Measurements from ENCODE around the gene PPP2R5A.
"Not testable (repeated sequence)": the region's sequence is repeated elsewhere in the genome, so short reads cannot be mapped to it uniquely, and the experiment has no call there.

Gene PPP2R5A

DNA sequence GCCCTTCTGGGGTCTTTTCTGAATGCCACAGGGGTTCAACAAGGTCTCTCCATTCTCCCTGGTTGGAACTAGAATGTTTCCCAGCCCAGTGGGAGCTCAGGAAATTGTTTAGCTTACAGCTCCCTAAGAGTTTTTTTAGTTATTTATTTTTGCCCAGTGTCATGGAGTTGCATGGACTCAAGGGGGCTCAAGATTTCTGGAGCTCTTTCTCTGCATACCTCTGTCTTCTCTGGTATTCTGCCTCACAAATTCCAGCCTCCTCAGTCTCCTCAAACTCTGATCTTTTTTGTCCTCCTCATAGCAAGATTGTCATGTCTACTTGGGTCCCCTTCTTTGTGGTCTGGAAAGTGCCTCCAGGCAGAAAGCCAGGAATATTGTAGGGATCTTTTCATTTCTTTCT is 15.9 kb upstream of the PPP2R5A start:
- no peak for DNase-seq

DNA sequence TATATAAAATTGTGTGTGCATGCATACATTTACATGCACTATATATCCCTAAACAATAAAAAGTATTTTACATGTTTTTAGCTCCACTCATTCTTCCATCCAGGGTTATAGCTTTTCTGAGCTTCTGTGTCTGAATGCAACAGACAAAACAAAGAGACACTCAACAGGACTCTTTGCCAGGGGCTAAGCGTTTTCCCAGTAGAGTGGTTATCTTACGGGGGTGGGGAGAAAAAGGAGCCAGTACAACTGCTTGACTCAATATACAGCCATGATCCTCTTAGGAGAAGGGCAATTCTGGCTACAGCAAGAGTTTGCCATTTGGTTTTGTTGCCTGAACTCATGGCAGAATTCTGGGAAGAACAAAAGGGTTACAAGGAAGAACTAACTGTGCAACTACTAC is 14.6 kb upstream of the PPP2R5A start:
- no peak for DNase-seq

DNA sequence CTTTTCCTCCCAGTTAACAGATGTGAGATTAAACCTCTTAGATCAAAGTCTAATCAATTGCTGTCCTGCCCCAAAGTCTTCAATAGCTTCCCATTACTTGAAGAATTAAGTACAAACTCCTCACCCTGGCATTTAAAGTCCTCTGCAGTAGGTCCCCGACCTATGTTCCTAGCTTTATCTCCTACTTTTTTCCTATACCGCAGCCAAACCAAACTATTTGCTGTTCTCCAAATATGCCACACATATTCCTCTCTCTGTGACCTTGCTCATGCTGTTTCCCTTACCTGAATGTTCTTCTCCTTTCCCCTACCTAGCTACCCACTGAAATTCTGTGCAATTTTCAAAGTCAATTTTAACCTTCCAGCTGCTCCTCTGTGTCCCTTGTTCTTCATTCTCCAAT is 14.0 kb upstream of the PPP2R5A start:
- DNase-seq = no peak

DNA sequence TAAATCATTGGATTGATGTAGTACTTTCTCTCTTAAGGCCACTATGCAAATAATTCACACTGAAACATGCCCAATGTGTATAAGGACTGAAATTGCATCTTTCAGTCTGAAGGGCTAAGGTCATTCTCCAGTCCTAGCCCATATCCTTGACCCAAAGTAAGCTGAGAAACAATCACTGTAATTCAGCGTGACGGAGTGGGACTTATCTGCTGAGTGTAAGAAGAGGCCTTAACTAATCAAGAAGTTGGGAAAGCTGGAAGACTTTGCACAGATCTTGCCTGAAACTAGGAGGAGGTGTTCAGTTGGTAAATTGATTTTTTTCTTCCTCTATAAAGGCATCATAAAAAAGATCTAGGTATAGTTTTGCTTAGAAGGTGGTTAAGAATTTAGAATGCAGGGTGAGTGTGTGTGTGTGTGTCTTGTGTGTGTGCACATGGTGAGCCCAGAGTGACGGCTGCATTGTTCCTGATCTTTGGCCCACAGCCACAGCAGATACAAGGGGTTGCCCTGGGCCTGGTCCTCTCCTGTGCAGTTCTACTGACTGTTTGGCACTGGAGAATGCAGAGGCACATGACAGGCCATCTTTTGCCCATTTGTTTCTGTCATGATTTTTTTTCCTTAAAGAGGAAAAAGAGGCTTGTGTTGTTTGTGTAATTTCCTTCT is 13.3 kb upstream of the PPP2R5A start:
- no peak for DNase-seq

DNA sequence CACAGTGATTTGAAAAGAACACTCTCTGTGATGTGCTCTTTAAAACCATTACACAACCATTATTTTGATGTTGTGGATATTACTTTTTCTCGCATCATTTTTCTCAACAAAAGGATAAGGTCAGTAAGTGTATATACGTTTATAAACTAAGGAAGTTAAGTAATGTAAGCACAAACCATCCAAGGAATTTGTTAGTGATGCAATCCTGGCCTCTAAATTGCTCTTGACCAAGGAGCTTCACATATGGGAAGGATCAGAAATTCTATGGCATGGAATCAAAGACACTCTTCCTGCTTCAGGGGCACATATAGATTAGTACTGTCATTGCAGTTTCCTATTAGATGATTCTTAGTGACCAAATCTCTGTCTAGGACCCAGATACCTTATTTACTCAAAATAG is 3.6 kb upstream of the PPP2R5A start:
- no peak for DNase-seq

DNA sequence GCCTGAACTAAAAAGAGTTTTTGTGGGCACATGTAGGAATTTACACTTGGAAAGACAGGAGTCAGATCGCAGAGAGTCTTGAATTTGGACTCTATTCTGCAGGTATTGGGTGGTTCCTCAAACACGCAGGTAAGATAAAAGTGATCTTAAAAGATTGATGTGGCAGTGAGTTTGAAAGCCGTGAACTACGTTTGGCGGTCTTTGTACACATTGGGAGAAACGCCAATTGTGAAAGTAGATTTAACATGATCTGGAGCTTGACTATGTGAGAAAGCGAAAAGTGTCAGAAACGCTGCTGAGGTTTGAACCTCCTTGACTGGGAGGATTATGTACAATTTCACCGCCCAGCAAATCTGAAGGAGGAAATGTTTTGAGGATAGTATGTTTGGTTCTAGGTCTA is 1.5 kb upstream of the PPP2R5A start:
- no peak for DNase-seq

DNA sequence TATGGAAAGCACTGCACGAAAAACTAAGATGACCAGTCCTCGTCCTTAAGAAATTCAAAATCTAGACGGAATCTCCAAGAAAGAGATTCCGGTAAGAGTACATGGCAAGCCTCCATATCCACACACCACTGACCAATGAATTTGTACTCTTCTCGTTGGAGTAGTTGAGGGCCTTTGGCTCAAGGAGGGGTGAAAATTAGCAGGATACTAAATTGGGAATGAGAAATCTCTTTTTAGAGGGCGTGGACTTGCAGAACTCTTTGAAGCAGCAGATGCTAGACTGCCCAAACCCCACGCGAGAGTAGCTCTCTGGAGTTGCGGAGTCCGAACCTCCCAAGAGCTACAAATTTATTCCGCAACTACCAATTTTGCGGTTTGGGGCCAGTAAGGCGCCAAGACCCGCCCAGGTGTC is 872 bp upstream of the PPP2R5A start:
- DNase-seq = no peak

DNA sequence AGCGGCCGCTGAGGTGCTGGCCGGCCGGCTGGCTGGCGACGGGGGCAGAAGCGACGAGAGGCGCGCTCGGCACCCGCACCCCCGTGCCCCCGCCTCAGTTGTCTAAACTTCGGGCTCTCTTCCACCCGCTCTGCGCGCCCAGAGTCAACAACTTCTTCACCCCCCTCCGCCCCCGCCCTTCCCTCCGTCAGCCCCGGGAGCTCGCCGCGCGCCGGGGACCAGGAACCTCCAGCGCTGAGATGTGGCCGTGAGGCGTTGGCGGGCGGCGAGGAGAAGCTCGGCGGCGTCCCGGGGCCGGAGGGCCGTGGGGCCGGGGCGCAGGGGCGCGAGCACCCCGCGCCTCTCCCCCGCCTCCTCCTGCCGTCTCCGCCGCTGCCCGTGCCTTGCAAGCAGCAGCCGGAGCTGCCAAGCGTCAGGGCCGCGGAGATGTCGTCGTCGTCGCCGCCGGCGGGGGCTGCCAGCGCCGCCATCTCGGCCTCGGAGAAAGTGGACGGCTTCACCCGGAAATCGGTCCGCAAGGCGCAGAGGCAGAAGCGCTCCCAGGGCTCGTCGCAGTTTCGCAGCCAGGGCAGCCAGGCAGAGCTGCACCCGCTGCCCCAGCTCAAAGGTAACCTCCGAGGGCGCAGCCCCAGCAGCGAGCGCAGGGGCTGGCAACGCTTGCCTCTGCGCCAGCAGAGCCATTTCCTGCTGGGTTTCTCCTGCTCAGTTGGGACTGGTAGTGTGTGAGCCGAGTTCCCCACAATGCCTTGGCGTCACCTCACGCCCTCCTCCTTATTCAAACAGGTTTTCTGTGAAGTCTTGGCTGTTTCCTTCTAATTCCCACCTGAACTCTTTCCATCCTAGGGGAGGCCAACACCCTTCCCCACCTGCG is 710 bp downstream of the PPP2R5A start:
- DNase-seq = peak; percentile 69

DNA sequence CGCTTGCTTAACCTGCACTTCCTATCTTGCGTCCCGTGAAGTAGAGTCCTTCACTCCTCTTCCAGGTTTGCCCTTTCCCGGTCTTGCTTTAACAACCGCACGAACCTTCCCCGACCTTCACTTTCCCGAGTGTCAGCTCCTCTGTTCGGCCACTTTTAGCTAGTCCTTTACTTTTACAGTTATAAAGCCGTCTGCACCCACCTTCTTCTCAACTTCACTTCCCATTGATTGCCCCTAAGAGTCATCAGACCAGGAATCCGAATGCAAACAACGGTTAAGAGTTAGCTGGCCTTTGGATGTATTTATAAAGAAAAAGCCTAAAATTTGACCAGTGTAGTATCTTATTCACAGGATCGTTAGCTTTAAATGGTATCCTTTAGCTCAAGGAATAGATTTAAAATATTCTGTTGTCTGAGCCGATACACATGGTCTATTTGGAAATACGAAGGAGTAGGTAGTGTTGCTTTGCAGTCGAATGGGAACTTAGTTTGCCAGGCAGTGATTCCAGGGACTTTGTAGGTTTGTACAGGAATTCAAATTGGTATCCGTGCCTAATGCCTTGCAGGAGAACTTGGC is 1.4 kb downstream of the PPP2R5A start:
- DNase-seq = no peak

DNA sequence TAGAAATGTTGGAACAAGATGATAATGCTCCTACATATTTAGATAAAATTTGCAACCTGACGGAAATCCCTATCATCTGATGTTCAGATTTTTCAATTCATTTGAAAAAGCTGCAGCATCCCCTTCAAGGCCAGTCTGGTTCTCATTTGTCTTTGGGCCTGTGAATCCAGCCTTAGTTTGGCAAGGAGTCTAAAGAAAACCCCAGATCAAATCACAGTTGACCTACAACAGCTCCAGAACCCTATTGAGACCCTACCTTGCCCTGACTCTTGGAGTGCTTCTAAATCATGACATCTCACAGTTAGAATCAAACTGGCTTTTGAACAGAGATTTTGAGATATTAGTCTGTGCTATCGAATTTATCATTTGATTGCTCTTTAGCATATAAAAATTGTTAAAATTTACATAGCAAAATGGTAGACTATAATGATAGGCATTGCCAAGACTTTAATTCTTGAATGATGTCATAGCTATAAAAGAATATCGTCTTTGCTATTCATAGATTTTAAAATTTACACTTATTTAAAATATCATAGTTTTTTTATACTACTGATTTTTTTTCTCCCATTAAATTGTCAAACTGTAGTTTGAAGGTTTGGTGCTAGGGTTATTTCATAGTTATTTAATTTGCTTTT is 2.2 kb downstream of the PPP2R5A start:
- DNase-seq = no peak

DNA sequence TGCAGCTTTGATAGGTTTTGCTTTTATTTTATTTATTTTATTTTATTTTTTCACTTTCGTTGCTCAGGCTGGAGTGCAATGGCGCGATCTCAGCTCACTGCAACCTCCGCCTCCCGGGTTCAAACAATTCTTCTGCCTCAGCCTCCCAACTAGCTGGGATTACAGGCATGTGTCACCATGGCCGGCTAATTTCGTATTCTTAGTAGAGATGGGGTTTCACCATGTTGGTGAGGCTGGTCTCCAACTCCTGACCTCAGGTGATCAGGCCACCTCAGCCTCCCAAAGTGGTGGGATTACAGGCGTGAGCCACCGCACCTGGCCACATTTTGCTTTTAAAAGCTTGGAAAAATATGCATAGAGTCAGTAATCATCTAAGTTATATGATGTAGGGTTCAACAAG is 2.8 kb downstream of the PPP2R5A start:
- DNase-seq = not testable (repeated sequence)

DNA sequence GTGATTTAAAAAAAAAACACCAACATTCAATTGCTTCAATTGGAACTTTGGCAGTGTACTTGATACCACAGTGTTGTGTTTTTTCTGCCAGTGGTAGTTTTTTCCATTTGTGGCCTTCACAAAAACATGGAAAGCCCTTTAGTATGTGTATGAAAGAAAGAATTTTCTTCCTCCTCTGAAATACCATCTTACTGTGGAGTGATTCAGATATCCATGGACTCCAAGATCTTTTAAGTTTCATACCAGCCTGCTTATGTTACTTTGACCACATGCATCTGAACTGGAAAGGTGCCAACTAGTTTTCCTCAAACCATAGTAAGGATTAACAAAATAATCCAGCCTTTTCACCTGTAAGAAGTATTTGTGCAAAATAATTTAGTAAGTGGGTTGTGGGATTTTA is 3.4 kb downstream of the PPP2R5A start:
- no peak for DNase-seq

DNA sequence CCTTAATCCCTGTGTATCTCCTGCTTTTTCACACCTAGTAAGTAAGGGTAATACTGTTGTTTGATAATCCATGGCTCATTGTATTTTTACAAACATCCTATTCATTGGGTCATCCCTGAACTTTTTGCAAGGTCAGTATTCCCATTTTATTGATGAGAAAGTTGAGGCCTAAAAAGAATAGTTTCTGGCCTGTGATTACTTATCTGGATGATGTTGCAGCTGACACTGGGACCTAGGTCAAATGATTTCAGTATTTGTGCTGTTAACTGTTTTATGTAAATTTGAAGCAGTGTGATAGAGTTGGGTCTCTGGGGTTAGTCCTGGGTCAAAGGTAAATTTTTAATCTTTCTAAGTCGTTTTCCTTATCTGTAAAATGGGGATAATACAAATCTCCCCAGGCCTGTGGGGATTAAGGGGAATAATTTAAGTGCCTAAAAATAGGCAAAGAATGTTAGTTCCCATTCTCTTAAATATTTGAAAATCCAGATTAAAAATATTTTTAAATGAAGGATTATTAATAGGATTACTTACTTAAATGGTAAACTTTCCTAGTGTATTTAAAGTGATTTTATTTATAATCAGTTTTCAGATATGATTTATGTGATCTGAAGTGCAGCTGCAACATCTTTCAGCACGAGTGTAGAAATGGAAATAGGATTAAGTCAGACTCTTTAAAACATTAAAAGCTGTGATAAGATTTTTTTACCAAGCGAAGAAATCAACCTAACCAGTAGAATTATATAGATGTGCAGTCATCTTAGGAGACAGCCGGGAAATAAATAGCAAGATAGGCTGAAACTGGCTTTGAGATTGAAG is 4.3 kb downstream of the PPP2R5A start:
- DNase-seq = no peak

DNA sequence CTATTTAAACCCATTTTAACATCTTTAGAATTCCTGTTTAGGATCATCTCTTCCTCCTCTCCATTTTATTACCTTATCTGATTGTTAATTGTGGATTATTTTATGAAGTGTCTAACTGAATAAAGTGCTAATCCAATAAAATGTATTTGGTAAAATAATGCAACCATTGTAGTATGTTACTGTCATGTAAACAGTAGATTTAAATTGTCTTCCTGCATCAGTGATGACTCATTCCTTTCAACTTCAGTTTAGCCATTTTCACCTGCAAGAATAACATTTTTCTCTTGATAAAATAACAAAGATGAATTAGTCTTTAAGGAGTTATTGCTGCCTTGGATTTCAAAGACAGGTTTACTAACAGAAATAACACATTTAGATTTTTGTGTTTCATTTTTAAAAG is 5.4 kb downstream of the PPP2R5A start:
- no peak for DNase-seq

DNA sequence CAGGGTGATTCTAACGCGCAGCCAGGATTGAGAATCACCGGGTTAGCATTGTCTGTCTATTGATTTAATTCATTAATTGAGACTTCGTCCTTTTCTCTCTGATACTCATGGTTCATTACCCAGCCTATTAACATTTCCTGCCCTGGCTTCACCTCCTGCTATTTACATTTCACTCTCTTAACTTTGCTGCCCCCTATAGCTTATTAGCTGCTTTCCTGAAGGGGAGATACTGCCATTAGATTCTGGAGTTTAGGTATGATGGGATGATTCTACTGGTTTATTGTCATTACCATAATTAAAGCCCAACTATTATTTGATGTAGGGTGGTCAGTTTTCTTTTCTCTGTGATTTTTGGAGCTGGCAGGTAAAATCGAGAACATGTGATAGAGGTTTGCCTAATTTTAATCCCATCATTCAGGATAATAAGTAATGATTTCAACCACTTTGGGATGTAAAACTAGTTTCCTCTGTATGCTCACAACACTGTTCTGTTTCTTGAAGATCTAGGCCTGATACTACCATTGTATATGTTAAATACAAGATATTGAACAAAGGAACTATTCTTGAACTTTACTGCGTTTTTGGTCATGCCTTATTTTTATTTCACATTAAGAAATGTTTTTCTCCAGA is 6.4 kb downstream of the PPP2R5A start:
- DNase-seq = no peak

DNA sequence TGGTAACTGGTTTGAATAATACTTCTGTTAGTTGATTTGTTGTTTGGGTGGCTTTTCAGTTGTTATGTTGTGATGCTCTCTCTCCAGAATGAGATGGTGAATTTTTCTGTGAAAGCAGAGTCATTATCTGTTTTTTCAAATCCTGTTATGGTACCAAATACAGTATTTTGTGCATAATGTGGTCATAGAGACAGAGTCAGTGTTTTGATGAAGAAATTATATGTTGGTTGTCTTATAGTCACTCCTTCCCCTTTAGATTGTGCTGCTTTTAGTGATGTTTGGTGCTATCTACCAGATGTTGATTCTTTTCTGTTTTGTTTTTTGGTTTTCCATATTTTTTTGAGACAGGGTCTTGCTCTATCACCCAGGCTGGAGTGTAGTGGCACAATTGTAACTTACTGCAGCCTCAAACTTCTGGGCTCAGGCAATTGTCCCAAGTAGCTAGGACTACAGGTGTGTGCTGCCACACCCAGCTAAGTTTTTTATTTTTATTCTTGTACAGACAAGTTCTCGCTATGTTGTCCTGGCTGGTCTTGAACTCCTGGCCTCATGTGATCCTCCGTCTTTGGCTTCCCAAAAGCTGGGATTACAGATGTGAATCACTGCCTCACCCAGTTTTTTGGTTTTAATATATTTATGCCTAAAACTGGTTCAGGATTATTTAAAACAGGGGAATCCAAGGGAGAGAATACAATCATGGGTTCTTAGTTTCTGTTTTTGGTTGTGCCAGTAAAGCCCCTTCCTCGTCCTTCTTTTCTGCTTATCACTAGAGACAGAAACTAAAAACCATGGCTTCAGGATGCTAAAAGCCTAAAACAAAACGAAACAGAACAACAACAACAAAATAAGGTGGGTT is 7.3 kb downstream of the PPP2R5A start:
- no peak for DNase-seq

DNA sequence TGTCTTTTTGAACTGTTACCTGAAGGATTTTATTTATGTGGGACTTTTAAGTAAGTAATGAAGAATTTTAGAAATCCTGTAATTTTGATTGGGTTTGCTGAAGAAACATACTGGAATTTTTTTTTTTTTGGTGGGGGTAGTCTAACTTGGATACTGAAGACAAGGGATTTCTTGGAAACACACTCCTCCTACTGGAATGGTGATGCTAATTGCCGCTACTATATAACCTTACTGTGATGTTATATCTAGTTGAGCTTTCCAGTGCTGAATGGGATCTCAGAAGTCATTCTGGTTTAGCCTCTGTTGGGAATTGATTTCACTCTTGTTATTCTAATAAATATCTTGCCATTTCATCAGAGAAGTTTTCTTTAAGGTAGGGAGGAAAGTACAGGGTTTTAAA is 8.4 kb downstream of the PPP2R5A start:
- DNase-seq = no peak

DNA sequence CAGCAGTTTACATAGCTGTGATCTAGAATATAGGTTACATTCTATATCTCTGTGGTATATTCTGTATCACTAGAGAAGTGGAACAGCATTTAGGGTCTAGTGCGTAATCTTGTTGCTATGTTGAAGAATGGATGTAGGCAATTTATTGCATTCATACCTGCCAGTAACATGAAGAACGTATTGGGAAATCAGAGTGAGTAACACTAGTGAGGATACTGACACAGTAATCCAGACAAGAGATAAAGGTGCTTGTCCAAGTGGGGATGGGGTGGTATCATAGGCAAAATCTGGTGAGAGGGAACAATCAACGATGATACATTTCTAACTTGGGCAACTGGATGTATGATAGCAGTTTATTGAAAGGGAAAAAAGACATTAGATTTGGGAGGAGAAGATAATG is 9.8 kb downstream of the PPP2R5A start:
- DNase-seq = no peak

DNA sequence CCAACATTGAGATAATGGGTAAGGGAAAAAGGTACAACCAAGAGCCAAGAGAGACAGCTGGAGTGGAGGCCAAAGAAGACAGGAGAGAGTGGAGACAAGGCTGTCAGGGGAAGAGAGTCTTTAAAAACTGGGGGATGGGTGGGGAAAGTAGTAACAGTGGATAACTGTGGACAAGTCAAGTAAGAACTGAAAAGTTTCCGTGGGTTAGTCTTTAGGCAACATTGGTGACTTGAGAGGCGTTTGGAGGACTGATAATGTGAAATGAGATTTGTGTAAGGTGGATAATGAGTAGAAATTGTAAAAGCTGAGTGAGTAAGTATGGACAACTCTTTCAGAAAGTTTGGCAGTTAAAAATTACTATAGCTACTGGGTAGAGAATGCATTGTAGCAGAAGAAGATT is 10.4 kb downstream of the PPP2R5A start:
- DNase-seq = no peak

DNA sequence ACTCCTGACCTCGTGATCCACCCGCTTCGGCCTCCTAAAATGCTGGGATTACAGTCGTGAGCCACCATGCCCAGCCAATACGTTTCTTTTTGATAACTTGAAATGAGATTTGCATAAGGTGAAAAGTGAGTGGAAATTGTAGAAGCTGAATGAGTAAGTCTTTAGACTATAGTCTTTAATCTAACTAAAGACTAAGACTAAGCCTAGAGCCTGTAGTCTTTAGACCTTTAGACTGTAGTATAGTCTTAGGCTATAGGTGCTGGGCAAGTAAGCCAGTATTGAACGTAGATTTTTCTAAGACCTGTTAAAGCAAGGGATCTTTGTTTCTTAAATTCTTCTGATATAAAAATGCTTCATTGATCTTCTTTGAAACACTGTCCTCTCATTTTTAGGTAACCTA is 12.1 kb downstream of the PPP2R5A start:
- DNase-seq = no peak

DNA sequence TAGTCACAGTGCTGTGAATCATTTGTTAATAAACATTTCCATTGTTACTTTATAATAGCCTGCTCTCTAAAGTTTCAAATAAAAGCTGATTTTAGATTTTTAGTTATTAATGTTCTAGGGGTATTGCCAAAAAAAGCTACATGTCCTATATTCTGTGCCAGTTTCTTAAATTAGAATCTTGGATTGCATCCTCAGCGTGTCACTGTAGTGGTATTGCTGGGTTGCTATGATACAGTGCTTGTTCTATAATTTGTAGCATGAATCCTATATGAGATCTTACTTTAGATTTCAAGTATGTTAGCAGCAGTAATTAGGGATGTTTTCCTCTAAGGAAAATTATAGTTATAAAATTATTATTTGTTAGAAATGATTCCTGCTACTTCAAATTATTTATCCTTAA is 16.4 kb downstream of the PPP2R5A start:
- no peak for DNase-seq
